ENCODE measurements around the gene B3GNT8.

B3GNT8 gene

DNA sequence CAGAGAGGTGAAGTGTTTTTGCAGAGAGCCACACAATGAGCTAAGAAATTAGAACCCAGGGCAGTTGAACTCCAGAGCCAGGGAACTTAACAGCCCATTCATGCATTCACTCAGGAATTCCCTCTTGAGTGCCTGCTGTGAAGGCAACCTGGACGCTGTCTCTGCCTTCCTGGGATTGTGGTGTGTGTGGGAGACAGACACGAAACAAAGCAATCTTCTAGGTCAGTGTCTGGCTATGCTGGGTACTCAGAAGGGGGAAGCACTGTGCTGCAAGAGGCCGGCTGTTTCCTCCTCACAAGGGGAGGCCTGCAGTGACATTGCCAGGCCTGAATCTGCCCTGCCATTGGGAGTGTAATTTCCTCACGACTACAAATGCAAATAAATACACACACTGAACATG is 19.9 kb downstream of the B3GNT8 start:
- Histone ChIP-seq H3K4me1 (peaks cover 32% of the 10 kb centered on the region), H3K27ac (no peak overlapping the region), H3K9ac (no peak overlapping the region), H3K36me3 (ENCODE audit: control insufficient read depth, insufficient read depth, low read length) (no peaks in the 10 kb centered on the region), H3K9me3 (ENCODE audit: control insufficient read depth, low read length) (no peaks in the 10 kb centered on the region), H3K79me2 (peaks cover 10% of the 10 kb centered on the region), H3K4me2 (ENCODE audit: low read length) (no peak overlapping the region), H2AFZ (no peak overlapping the region), H3K27me3 (ENCODE audit: control insufficient read depth, insufficient read depth, low read length) (no peaks in the 10 kb centered on the region), H3K4me3 (ENCODE audit: low read depth, low read length) (no peak overlapping the region)
- TF ChIP-seq, protein P1, sequence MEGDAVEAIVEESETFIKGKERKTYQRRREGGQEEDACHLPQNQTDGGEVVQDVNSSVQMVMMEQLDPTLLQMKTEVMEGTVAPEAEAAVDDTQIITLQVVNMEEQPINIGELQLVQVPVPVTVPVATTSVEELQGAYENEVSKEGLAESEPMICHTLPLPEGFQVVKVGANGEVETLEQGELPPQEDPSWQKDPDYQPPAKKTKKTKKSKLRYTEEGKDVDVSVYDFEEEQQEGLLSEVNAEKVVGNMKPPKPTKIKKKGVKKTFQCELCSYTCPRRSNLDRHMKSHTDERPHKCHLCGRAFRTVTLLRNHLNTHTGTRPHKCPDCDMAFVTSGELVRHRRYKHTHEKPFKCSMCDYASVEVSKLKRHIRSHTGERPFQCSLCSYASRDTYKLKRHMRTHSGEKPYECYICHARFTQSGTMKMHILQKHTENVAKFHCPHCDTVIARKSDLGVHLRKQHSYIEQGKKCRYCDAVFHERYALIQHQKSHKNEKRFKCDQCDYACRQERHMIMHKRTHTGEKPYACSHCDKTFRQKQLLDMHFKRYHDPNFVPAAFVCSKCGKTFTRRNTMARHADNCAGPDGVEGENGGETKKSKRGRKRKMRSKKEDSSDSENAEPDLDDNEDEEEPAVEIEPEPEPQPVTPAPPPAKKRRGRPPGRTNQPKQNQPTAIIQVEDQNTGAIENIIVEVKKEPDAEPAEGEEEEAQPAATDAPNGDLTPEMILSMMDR (IDR thresholded peaks at IDR 0.05) = no peak

DNA sequence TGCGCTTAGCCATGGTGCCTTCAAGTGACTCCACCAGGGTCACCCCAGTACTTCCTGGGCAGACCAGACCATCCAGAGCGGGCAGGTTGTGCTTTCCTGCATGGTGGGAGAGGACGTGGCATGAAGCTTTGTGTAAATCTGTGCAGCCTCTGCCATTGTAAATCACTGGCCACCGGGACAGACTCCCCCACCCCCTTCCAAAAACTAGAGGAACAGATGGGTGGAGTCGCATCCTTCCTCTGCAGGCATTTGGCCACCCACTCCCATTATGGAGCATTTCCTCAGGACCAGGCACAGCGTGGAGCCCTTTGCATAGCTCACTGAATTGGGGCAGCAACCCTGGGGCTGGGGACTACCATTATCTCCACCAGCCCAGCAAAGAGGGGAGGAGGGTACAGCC is 21.4 kb downstream of the B3GNT8 start:
- no peak overlapping the region for H3K27ac ChIP-seq
- peaks cover 20% of the 10 kb centered on the region for H3K79me2 ChIP-seq
- H3K36me3 ChIP-seq (ENCODE audit: control insufficient read depth, insufficient read depth, low read length) = no peaks in the 10 kb centered on the region
- no peak overlapping the region for H3K4me3 ChIP-seq (ENCODE audit: low read depth, low read length)
- TF ChIP-seq, protein P1 (IDR thresholded peaks at IDR 0.05) = no peak
- H3K27me3 ChIP-seq (ENCODE audit: control insufficient read depth, insufficient read depth, low read length) = no peaks in the 10 kb centered on the region
- H3K4me1 ChIP-seq = peaks cover 24% of the 10 kb centered on the region
- H3K4me2 ChIP-seq (ENCODE audit: low read length) = no peak overlapping the region
- no peaks in the 10 kb centered on the region for H3K9me3 ChIP-seq (ENCODE audit: control insufficient read depth, low read length)
- H3K9ac ChIP-seq = no peak overlapping the region
- no peak overlapping the region for H2AFZ ChIP-seq

DNA sequence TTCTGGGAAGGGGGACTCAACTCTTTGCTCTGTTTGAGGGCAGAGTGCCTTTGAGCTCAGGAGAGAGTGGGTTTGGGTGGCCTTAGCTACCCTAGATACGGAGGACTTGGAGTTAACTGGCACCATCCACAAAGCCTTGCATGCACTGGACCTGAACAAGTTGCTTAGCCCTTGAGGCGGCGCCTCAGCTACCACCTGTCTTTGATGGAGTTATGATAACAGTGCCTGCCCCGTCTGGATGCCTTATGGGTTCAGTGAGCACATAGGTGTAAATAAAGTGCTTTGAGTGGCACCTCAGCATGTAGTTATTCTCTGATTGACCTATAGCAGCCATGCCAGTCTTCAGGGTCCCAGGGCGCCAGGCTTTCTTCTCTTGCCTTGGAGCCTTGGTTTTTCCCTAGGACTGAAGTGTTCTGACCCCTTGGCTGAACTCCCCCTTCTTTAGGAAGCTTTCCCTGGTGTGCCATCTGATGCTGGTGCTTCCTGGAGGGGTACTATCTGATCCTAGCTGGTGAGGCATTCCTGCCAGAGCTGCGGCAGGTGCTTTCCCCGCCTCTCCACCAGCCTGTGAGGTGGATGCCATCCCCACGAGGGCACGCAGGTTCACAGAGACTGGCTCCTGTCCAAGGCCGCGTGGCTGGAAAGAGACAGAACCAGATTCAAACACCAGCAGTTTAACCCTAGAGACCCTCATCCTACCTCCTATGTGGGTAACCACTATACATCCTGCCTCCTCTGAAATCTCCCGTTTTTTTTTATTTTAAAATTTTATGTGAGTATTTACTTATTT is 23.8 kb downstream of the B3GNT8 start:
- H3K79me2 ChIP-seq = peaks cover 29% of the 10 kb centered on the region
- H3K27ac ChIP-seq = peak overlapping the region; percentile 85
- peak overlapping the region; percentile 62 for H3K4me2 ChIP-seq (ENCODE audit: low read length)
- H3K4me1 ChIP-seq = peaks cover 24% of the 10 kb centered on the region
- H2AFZ ChIP-seq = no peak overlapping the region
- H3K9ac ChIP-seq = no peak overlapping the region
- H3K9me3 ChIP-seq (ENCODE audit: control insufficient read depth, low read length) = no peaks in the 10 kb centered on the region
- H3K4me3 ChIP-seq (ENCODE audit: low read depth, low read length) = peak overlapping the region; percentile 52
- TF ChIP-seq, protein P1 (IDR thresholded peaks at IDR 0.05) = no peak
- H3K27me3 ChIP-seq (ENCODE audit: control insufficient read depth, insufficient read depth, low read length) = no peaks in the 10 kb centered on the region
- no peaks in the 10 kb centered on the region for H3K36me3 ChIP-seq (ENCODE audit: control insufficient read depth, insufficient read depth, low read length)

DNA sequence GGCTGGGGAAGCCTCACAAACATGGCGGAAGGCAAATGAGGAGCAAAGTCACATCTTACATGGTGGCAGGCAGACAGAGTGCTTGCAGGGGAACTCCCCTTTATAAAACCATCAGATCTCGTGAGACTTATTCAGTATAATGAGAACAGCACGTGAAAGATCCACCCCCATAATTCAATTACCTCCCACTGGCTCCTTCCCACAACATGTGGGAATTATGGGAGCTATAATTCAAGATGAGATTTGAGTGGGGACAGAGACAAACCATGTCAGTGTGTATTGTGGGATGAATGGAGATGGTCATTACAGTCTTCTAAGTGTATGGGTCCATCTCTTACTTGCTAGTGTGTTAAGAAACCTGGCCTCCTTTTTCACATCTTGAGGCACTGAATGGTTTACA is 25.2 kb downstream of the B3GNT8 start:
- Histone ChIP-seq H3K4me2 (ENCODE audit: low read length) (no peak overlapping the region), H3K36me3 (ENCODE audit: control insufficient read depth, insufficient read depth, low read length) (no peaks in the 10 kb centered on the region), H3K9me3 (ENCODE audit: control insufficient read depth, low read length) (no peaks in the 10 kb centered on the region), H2AFZ (no peak overlapping the region), H3K27ac (peak overlapping the region; percentile 85), H3K79me2 (peaks cover 37% of the 10 kb centered on the region), H3K9ac (no peak overlapping the region), H3K4me1 (peaks cover 24% of the 10 kb centered on the region), H3K4me3 (ENCODE audit: low read depth, low read length) (no peak overlapping the region), H3K27me3 (ENCODE audit: control insufficient read depth, insufficient read depth, low read length) (no peaks in the 10 kb centered on the region)
- TF ChIP-seq, protein P1 (IDR thresholded peaks at IDR 0.05) = no peak

DNA sequence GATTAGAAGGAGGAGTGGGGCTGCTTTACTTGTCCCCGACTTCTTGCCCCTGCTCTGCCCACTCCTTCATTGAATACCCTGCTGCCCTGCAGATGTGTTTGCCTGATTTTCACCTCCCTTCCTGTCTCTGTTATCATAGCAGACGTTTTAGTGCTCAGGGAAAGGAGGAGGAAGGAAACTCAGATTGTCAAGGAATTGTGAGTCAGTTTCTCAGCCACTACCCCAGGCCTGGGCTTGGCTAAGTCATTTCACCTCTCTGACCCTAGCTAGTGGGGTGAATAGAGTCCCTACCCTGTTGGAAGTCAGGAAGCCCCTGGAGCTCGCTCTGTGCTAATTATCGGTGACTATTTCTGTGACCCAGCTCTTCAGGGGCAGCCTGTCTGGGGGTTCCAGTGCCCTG is 25.7 kb downstream of the B3GNT8 start:
- no peak overlapping the region for H3K4me2 ChIP-seq (ENCODE audit: low read length)
- H3K4me3 ChIP-seq (ENCODE audit: low read depth, low read length) = no peak overlapping the region
- TF ChIP-seq, protein P1 (IDR thresholded peaks at IDR 0.05) = no peak
- peaks cover 24% of the 10 kb centered on the region for H3K4me1 ChIP-seq
- no peak overlapping the region for H3K9ac ChIP-seq
- no peaks in the 10 kb centered on the region for H3K36me3 ChIP-seq (ENCODE audit: control insufficient read depth, insufficient read depth, low read length)
- H3K79me2 ChIP-seq = peaks cover 37% of the 10 kb centered on the region
- H2AFZ ChIP-seq = no peak overlapping the region
- no peaks in the 10 kb centered on the region for H3K9me3 ChIP-seq (ENCODE audit: control insufficient read depth, low read length)
- no peaks in the 10 kb centered on the region for H3K27me3 ChIP-seq (ENCODE audit: control insufficient read depth, insufficient read depth, low read length)
- H3K27ac ChIP-seq = no peak overlapping the region
